ENCODE results near the gene ANKS1A.
"Not testable (repeated sequence)": the region's sequence is repeated elsewhere in the genome, so short reads cannot be mapped to it uniquely, and the experiment has no call there.

The ANKS1A gene

GRCh38 chr6:34871853-34872252 is 17.2 kb upstream of the ANKS1A start:
- no peak for TF ChIP-seq CTCF (IDR thresholded peaks at IDR 0.05; ENCODE audit: low read depth, low read length)
- H3K4me3 ChIP-seq (ENCODE audit: low read depth, low read length): no peak overlapping the region

GRCh38 chr6:34872332-34872731 is 16.7 kb upstream of the ANKS1A start:
- no peak for TF ChIP-seq CTCF (IDR thresholded peaks at IDR 0.05; ENCODE audit: low read depth, low read length)
- H3K4me3 ChIP-seq (ENCODE audit: low read depth, low read length): no peak overlapping the region

- TF ChIP-seq CTCF (IDR thresholded peaks at IDR 0.05; ENCODE audit: low read depth, low read length): no peak
- no peak overlapping the region for H3K4me3 ChIP-seq (ENCODE audit: low read depth, low read length)
These were observed 13.5 kb upstream of the ANKS1A start for GRCh38 chr6:34875292-34876213.

- H3K4me3 ChIP-seq (ENCODE audit: low read depth, low read length): no peak overlapping the region
- no peak for TF ChIP-seq CTCF (IDR thresholded peaks at IDR 0.05; ENCODE audit: low read depth, low read length)
These were observed 12.6 kb upstream of the ANKS1A start for GRCh38 chr6:34876472-34876871.

GRCh38 chr6:34877259-34877658 is 11.8 kb upstream of the ANKS1A start:
- no peak for TF ChIP-seq CTCF (IDR thresholded peaks at IDR 0.05; ENCODE audit: low read depth, low read length)
- no peak overlapping the region for H3K4me3 ChIP-seq (ENCODE audit: low read depth, low read length)

- TF ChIP-seq CTCF (IDR thresholded peaks at IDR 0.05; ENCODE audit: low read depth, low read length): no peak
- H3K4me3 ChIP-seq (ENCODE audit: low read depth, low read length): no peak overlapping the region
These were observed 11.1 kb upstream of the ANKS1A start for GRCh38 chr6:34877869-34878485.

- not testable (repeated sequence) for H3K4me3 ChIP-seq (ENCODE audit: low read depth, low read length)
These were observed 5.0 kb upstream of the ANKS1A start for GRCh38 chr6:34884073-34884472.
